Keratinocyte (primary cell): Measurements from ENCODE around the gene DOCK3. TPM values are rescaled to one million over a fixed set of nuclear protein-coding genes. Genes with fewer than 3 reads are reported as not detected.

Source experiments
- DNase-seq: peaks from one replicate; pipeline ENCODE4 v3.0.0-alpha.2; 2011; ENCODE audit warnings: low read depth, missing footprints, low spot score
- FAIRE-seq: peaks from 2 replicates; lab custom pipeline; 2011; peaks lifted over from hg19 to GRCh38; lab: Jason Lieb, UNC
- H2AFZ ChIP-seq: 2 replicates; pipeline ENCODE4 v1.6.0; 2012; ENCODE audit warnings: low read length, control low read depth, inconsistent platforms; ENCODE audit not compliant: control insufficient read depth
- H3K27ac ChIP-seq: 2 replicates; pipeline ENCODE4 v1.5.1; 2011; ENCODE audit warnings: low read length; ENCODE audit not compliant: control insufficient read depth, insufficient read depth
- H3K27me3 ChIP-seq: 3 replicates; pipeline ENCODE4 v1.6.0; 2011; ENCODE audit warnings: low read length; ENCODE audit not compliant: control insufficient read depth, insufficient read depth; ENCODE audit errors: extremely low read depth
- H3K36me3 ChIP-seq, 2 experiments: 2 replicates in 1 of 2; 3 replicates in 1 of 2; pipeline ENCODE4 v1.5.1; 2011; ENCODE audit warnings: low read length in 2 of 2, mild to moderate bottlenecking in 1 of 2; ENCODE audit not compliant: control insufficient read depth in 2 of 2, insufficient read depth in 2 of 2; ENCODE audit errors: extremely low read depth in 1 of 2
- H3K4me1 ChIP-seq: 3 replicates; pipeline ENCODE4 v1.5.1; 2011; ENCODE audit warnings: low read length; ENCODE audit not compliant: control insufficient read depth, insufficient read depth; ENCODE audit errors: extremely low read depth
- H3K4me2 ChIP-seq: 3 replicates; pipeline ENCODE4 v1.6.0; 2011; ENCODE audit warnings: low read depth, low read length; ENCODE audit not compliant: control insufficient read depth, insufficient read depth; ENCODE audit errors: extremely low read depth
- H3K4me3 ChIP-seq, 3 experiments: fragments of 200-600 bp in 1 of 3; sonication (generic) in 1 of 3; 2 replicates in 2 of 3; 3 replicates in 1 of 3; pipeline ENCODE4 v1.5.1; 2011 to 2016; ENCODE audit warnings: low read length in 3 of 3, mild to moderate bottlenecking in 3 of 3, control low read depth in 2 of 3, inconsistent platforms in 1 of 3, low read depth in 1 of 3, mixed read lengths in 1 of 3, mixed run types in 1 of 3, moderate library complexity in 1 of 3; ENCODE audit not compliant: control insufficient read depth in 2 of 3, insufficient read depth in 2 of 3; ENCODE audit errors: extremely low read depth in 1 of 3
- H3K79me2 ChIP-seq: 2 replicates; pipeline ENCODE4 v1.6.0; 2012; ENCODE audit warnings: low read length; ENCODE audit not compliant: control insufficient read depth, insufficient read depth
- H3K9ac ChIP-seq: 3 replicates; pipeline ENCODE4 v1.6.0; 2011; ENCODE audit warnings: low read length; ENCODE audit not compliant: control insufficient read depth, insufficient read depth; ENCODE audit errors: extremely low read depth
- H3K9me1 ChIP-seq: 3 replicates; pipeline ENCODE4 v1.6.0; 2011; ENCODE audit warnings: low read length; ENCODE audit not compliant: control insufficient read depth, insufficient read depth; ENCODE audit errors: extremely low read depth
- H3K9me3 ChIP-seq: 2 replicates; pipeline ENCODE4 v1.5.1; 2012; ENCODE audit warnings: low read depth, low read length; ENCODE audit not compliant: control insufficient read depth
- H4K20me1 ChIP-seq: 3 replicates; pipeline ENCODE4 v1.6.0; 2011; ENCODE audit warnings: low read length; ENCODE audit not compliant: control insufficient read depth, insufficient read depth; ENCODE audit errors: extremely low read depth
- CTCF ChIP-seq, 3 experiments: IDR thresholded peaks in 1 of 3; conservative IDR thresholded peaks in 1 of 3; optimal IDR thresholded peaks in 1 of 3; 2 replicates in 2 of 3; 3 replicates in 1 of 3; pipeline versions ENCODE3 to v1.5.1; 2011; ENCODE audit warnings: low read length in 3 of 3, mild to moderate bottlenecking in 3 of 3, moderate library complexity in 2 of 3, control low read depth in 1 of 3, inconsistent platforms in 1 of 3; ENCODE audit not compliant: insufficient read depth in 2 of 3; ENCODE audit errors: extremely low read depth in 1 of 3
- EZH2 ChIP-seq: IDR thresholded peaks from one replicate; pipeline ENCODE4 v1.6.1; 2012; ENCODE audit warnings: inconsistent platforms, mild to moderate bottlenecking, low read length, moderate library complexity
- dilution Hi-C: fragments of 300-500 bp; cut with MboI; formaldehyde crosslinking; loops from one replicate; pipeline ENCODE4 v1.7.0; 2020; ENCODE audit warnings: low sequenced_read_pairs; ENCODE audit not compliant: extremely low pct_ligation_motif_present
- polyA plus RNA-seq, 5 experiments: library from polyadenylated mRNA; depleted of rRNA in 3 of 5; stranded (reverse) in 3 of 5; stranded (forward) in 1 of 5; unstranded in 1 of 5; fragments of >200 nt; gene quantifications; 1 replicate in 1 of 5; 2 replicates in 3 of 5; 3 replicates in 1 of 5; pipeline versions ENCODE4 v1.2.1 to v1.2.3, GENCODE V29; 2011 to 2012; ENCODE audit warnings: missing spikeins in 2 of 5, low read depth in 1 of 5, low replicate concordance in 1 of 5

DOCK3 gene
- polyA plus RNA-seq, 1 donor (not counting 4 experiments of a cell fraction or from before 2014, with no cell fraction given): 0.10 TPM

DNA sequence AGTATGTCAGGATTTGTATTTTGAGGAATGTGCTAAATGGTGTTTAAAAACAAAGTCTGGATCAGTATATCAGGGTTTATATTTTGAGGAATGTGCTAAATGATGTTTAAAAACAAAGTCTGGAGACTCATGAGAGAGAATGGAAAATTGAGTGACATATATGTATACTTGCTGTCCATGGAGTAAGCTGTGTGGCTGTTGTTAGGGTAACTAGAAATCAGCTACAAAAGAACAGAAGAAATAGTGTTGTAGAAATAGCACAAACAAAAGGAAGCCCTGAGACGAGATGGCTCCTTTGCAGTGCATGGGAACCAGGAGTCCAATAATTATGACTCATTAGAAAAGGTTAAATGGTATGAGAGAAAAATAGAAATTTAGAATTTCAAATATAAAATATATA, 427.7 kb downstream of the DOCK3 start:
- dilution Hi-C loops: loop anchor here (25.0 kb wide), 1 partner anchor 260 kb away; no protein-coding TSS in a partner anchor
- TF ChIP-seq CTCF (optimal IDR thresholded peaks at IDR 0.05 in 1 of 3, IDR thresholded peaks at IDR 0.05 in 1 of 3, conservative IDR thresholded peaks at IDR 0.05 in 1 of 3; ENCODE audit: extremely low read depth in 1 of 3, insufficient read depth in 2 of 3, low read length in 3 of 3): no peak
- TF ChIP-seq EZH2: no peak
- Histone ChIP-seq H4K20me1 (no peaks in the 10 kb centered on the region), H3K9me3 (no peaks in the 10 kb centered on the region), H3K4me3 (no peak overlapping the region), H3K79me2 (no peaks in the 10 kb centered on the region), H2AFZ (no peak overlapping the region), H3K4me1 (no peaks in the 10 kb centered on the region), H3K9ac (no peak overlapping the region), H3K27me3 (no peaks in the 10 kb centered on the region), H3K4me2 (no peak overlapping the region), H3K9me1 (no peaks in the 10 kb centered on the region), H3K36me3 (no peaks in the 10 kb centered on the region), H3K27ac (no peak overlapping the region)
- DNase-seq (no peak), FAIRE-seq (no peak)

- Histone ChIP-seq H3K9ac (no peak overlapping the region), H3K36me3 (no peaks in the 10 kb centered on the region), H3K4me1 (no peaks in the 10 kb centered on the region), H3K27ac (no peak overlapping the region), H4K20me1 (no peaks in the 10 kb centered on the region), H3K4me3 (no peak overlapping the region), H3K9me1 (no peaks in the 10 kb centered on the region), H3K4me2 (no peak overlapping the region), H3K27me3 (no peaks in the 10 kb centered on the region), H3K79me2 (no peaks in the 10 kb centered on the region), H2AFZ (no peak overlapping the region), H3K9me3 (no peaks in the 10 kb centered on the region)
- no peak for FAIRE-seq
- TF ChIP-seq CTCF (optimal IDR thresholded peaks at IDR 0.05 in 1 of 3, IDR thresholded peaks at IDR 0.05 in 1 of 3, conservative IDR thresholded peaks at IDR 0.05 in 1 of 3; ENCODE audit: extremely low read depth in 1 of 3, insufficient read depth in 2 of 3, low read length in 3 of 3): no peak
- no peak for TF ChIP-seq EZH2
- dilution Hi-C loops: loop anchor here (25.0 kb wide), 1 partner anchor 256 kb away; no protein-coding TSS in a partner anchor
- DNase-seq: no peak
Observed at GRCh38 chr3:51106242-51106876, 431.6 kb downstream of the DOCK3 start.
